ENCODE results near the gene CDC14A.

CDC14A gene

DNA sequence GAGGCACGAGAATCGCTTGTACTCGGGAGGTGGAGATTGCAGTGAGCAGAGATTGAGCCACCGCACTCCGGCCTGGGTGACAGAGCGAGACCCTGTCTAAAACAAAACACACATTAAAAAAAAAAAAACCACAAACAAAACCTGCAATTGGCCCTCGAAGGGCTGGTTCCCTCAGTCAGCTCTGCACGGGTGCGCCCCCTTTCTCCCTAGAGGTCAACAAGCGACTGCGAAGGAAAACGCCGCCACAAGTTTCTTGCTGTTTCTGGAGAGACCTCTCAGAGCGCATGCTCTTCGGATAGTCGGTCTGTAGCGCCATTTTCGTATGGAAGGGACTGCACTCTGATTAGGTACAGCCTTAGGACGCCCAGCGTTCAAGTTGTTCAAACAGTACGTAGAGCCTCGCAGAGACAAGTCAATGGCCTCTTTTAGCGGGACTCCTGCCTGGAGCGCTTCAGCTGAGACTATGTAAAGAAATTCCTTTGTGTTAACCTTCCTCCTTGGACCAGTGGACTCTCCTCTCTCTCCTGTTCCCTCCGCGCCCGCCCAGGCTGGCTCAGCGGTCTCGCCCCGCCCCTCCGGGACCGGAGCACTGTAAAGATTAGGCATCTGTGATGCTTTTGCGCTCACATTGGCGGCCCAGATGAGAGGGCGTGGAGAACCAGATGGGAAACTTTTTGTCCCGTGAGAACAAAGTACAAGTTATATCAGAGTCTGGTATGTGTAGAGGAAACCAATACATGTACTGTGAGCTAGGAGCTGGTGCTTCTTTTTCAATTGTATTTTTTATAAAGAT lies 1.0 kb upstream of the CDC14A start:
- TF ChIP-seq, protein P1, sequence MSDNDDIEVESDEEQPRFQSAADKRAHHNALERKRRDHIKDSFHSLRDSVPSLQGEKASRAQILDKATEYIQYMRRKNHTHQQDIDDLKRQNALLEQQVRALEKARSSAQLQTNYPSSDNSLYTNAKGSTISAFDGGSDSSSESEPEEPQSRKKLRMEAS (IDR thresholded peaks at IDR 0.05), result peak; percentile 74
- TF ChIP-seq YY1 (IDR thresholded peaks at IDR 0.05; ENCODE audit: low read depth) (peak; percentile 85), RAD21 (IDR thresholded peaks at IDR 0.05; ENCODE audit: low read depth) (no peak; the same call in 1 of the 2 replicates), ZBTB7A (IDR thresholded peaks at IDR 0.05; ENCODE audit: low read depth) (0 out of 2 replicates have a peak, but pooled peaks have one; percentile 17), TEAD4 (IDR thresholded peaks at IDR 0.05) (no peak)
- TF ChIP-seq, protein P2, sequence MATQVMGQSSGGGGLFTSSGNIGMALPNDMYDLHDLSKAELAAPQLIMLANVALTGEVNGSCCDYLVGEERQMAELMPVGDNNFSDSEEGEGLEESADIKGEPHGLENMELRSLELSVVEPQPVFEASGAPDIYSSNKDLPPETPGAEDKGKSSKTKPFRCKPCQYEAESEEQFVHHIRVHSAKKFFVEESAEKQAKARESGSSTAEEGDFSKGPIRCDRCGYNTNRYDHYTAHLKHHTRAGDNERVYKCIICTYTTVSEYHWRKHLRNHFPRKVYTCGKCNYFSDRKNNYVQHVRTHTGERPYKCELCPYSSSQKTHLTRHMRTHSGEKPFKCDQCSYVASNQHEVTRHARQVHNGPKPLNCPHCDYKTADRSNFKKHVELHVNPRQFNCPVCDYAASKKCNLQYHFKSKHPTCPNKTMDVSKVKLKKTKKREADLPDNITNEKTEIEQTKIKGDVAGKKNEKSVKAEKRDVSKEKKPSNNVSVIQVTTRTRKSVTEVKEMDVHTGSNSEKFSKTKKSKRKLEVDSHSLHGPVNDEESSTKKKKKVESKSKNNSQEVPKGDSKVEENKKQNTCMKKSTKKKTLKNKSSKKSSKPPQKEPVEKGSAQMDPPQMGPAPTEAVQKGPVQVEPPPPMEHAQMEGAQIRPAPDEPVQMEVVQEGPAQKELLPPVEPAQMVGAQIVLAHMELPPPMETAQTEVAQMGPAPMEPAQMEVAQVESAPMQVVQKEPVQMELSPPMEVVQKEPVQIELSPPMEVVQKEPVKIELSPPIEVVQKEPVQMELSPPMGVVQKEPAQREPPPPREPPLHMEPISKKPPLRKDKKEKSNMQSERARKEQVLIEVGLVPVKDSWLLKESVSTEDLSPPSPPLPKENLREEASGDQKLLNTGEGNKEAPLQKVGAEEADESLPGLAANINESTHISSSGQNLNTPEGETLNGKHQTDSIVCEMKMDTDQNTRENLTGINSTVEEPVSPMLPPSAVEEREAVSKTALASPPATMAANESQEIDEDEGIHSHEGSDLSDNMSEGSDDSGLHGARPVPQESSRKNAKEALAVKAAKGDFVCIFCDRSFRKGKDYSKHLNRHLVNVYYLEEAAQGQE (IDR thresholded peaks at IDR 0.05; ENCODE audit: low read depth), result no peak

DNA sequence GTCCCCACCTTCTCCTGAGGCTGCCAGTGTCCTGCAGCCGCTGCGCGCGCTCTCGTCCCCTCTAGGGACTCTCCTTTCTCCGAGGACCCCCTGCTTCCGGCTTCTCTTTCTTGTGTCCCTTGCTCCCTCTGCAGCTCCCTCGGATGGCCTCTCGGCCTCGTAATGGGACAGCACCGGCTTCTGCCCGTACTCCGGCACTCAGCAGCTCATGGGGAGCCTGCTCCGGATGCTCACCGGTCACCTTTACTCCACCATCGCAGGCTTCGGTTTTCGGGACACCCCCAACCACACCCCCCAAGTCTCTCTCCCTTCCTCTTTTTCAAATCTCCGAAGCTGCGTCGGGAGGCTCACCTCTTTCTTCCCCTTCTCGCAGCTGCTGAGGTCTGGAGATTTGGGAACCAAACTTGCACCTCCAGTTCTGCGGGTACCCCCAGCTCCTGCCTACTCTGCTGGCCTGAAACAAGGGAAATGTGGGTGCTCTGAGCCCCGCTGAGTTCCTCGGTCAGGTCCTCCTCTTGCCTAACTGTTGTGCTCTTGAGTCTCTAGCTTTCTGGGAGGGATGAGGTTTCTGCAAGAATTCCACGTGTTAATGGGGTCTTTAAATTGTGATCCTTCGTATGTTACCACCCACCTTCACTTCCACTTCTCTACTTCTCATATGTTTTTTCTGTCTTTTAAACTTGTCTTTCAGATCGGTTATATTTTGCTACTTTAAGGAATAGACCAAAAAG lies 930 bp downstream of the CDC14A start:
- TF ChIP-seq, protein P2 (IDR thresholded peaks at IDR 0.05; ENCODE audit: low read depth), result no peak
- TF ChIP-seq NFIC (IDR thresholded peaks at IDR 0.05), result 0 out of 2 replicates have a peak, but pooled peaks have one; percentile 5

DNA sequence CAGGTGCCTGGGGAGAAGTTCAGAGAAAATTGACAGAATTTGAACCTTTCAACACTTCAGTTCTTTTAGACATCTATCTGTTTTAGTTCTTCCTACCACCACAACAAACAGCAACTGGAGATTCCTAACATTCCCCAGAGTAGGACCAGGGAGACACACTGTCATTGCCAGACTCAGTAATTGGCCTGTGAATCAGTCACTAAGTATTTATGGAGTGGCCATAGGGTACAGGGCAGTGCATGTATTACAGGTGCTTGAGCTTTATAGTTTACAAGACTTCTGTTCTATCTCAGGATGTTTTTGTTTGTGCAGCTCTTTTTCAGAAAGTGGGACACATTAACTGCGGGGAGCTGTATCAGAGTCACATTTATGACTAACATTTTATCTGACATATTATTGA lies 1.7 kb downstream of the CDC14A start:
- TF ChIP-seq TEAD4 (IDR thresholded peaks at IDR 0.05) (peak; percentile 82), RAD21 (IDR thresholded peaks at IDR 0.05; ENCODE audit: low read depth) (no peak), NFIC (IDR thresholded peaks at IDR 0.05) (0 out of 2 replicates have a peak, but pooled peaks have one; percentile 1)

DNA sequence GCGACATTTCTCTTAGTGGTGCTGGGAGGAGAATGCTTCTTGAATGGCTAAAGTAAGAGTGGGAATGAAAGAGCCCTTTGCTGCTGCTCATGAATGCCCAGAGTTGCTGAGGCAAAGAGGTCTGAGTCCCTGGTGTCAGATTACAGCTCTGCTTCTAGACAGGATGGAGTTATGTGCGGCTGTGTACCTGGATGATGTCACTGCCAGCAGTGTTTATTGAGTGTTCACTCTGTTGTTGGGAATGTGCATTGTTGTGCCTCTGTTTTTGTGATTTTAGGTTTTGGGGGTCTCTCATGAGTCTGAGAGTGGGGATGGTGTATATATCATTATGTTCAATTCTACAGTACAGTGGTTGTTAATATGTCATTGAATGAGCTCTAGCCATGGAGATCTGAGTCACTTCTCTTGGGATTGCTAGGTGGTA lies 2.7 kb downstream of the CDC14A start:
- TF ChIP-seq EGR1 (IDR thresholded peaks at IDR 0.05) (no peak), TEAD4 (IDR thresholded peaks at IDR 0.05) (peak; percentile 53; the same call in 1 of the 2 replicates), TCF12 (IDR thresholded peaks at IDR 0.05; ENCODE audit: low read depth) (no peak), CEBPB (IDR thresholded peaks at IDR 0.05) (no peak), FOXM1 (IDR thresholded peaks at IDR 0.05; ENCODE audit: borderline replicate concordance, low read depth) (no peak), CREB1 (IDR thresholded peaks at IDR 0.05; ENCODE audit: low read depth) (no peak), EP300 (IDR thresholded peaks at IDR 0.05; ENCODE audit: borderline replicate concordance) (no peak), NFIC (IDR thresholded peaks at IDR 0.05) (no peak)
- TF ChIP-seq, protein P1 (IDR thresholded peaks at IDR 0.05), result no peak

DNA sequence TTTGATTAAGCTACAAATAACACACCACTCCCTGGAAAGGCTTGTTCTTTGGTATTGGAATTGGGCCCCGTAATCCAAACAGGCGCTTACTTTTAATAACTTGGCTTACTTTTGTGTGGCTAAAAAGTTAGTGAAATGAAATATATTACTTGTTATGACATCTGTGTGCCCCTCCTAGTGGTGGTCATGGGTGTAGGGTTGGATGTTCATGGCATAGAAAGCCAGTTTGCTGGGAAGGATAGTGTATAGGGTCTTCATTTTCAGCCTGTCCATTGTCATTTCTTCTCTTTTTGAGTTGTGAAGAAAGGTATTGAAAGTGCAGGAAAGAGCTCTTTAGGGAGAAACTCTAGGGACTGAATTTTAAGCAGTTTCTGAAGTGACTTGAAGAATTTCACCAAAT lies 5.9 kb downstream of the CDC14A start:
- TF ChIP-seq RAD21 (IDR thresholded peaks at IDR 0.05; ENCODE audit: low read depth) (0 out of 2 replicates have a peak, but pooled peaks have one; percentile 11), YY1 (IDR thresholded peaks at IDR 0.05; ENCODE audit: low read depth) (no peak)

DNA sequence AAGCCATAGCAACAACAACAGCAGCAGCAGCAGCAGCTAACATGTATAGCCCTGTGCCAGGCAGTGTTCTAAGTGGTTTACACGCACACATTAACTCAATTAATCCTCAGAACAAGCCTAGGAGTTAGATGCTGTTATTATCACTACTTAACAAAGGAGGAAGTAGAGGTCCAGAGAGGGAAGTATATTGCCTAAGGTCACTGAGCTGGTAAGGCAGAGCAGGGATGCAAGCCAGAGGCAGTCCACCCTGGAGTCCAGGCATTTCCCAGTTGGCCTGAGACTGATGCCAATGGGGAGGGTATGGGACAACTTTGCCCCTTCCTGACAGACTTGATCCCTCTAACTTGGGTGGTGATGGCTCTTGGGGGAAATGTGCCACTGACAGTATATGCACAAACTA lies 6.8 kb downstream of the CDC14A start:
- TF ChIP-seq CREB1 (IDR thresholded peaks at IDR 0.05; ENCODE audit: low read depth) (no peak), TCF12 (IDR thresholded peaks at IDR 0.05; ENCODE audit: low read depth) (no peak), NFIC (IDR thresholded peaks at IDR 0.05) (no peak), ZBTB7A (IDR thresholded peaks at IDR 0.05; ENCODE audit: low read depth) (no peak), TEAD4 (IDR thresholded peaks at IDR 0.05) (no peak), FOXM1 (IDR thresholded peaks at IDR 0.05; ENCODE audit: borderline replicate concordance, low read depth) (no peak), RAD21 (IDR thresholded peaks at IDR 0.05; ENCODE audit: low read depth) (no peak)
- TF ChIP-seq, protein P2 (IDR thresholded peaks at IDR 0.05; ENCODE audit: low read depth), result no peak
